RWPE2 (cell line): Measurements from ENCODE around the gene ZNF429.
"Not testable (repeated sequence)": the region's sequence is repeated elsewhere in the genome, so short reads cannot be mapped to it uniquely, and the experiment has no call there.

Source experiments
- ATAC-seq: fragments of 200-7000 bp; cut with Tn5 transposase; 3 replicates; pipeline ENCODE4 v1.9.1; 2021; ENCODE audit warnings: low read depth
- DNase-seq: peaks from one replicate; pipeline ENCODE4 v3.0.0-alpha.2; 2020; ENCODE audit warnings: low spot score
- H3K27ac ChIP-seq: fragments of 450-650 bp; 2 replicates; pipeline ENCODE4 v1.5.1; 2017; ENCODE audit warnings: mild to moderate bottlenecking; ENCODE audit not compliant: poor library complexity, severe bottlenecking
- H3K27me3 ChIP-seq: fragments of 250-450 bp; sonication (Bioruptor Pico); 2 replicates; pipeline ENCODE4 v1.5.1; 2021; ENCODE audit warnings: mild to moderate bottlenecking, moderate library complexity; ENCODE audit not compliant: insufficient read depth, poor library complexity, severe bottlenecking
- H3K36me3 ChIP-seq: fragments of 250-450 bp; sonication (Bioruptor Pico); 2 replicates; pipeline ENCODE4 v1.5.1; 2020; ENCODE audit warnings: low read depth, mild to moderate bottlenecking, moderate library complexity
- H3K4me1 ChIP-seq: fragments of 250-450 bp; sonication (Bioruptor Pico); 2 replicates; pipeline ENCODE4 v1.5.1; 2021; ENCODE audit warnings: mild to moderate bottlenecking, moderate library complexity; ENCODE audit not compliant: insufficient read depth, poor library complexity, severe bottlenecking
- H3K4me3 ChIP-seq: fragments of 250-450 bp; sonication (Bioruptor Pico); 2 replicates; pipeline ENCODE4 v1.5.1; 2021; ENCODE audit warnings: mild to moderate bottlenecking, moderate library complexity; ENCODE audit not compliant: severe bottlenecking
- H3K9me3 ChIP-seq: fragments of 250-450 bp; sonication (Bioruptor Pico); 2 replicates; pipeline ENCODE4 v1.5.1; 2021; ENCODE audit warnings: mild to moderate bottlenecking, moderate library complexity; ENCODE audit not compliant: severe bottlenecking
- TF ChIP-seq, protein P1 (sequence below): fragments of 450-650 bp; IDR thresholded peaks from one replicate; pipeline ENCODE4 v1.5.1; 2017; ENCODE audit warnings: mild to moderate bottlenecking, moderate library complexity; ENCODE audit not compliant: poor library complexity, severe bottlenecking

Gene ZNF429

GRCh38 chr19:21513651-21514050 is 8.2 kb downstream of the ZNF429 start:
- no peaks in the 10 kb centered on the region for H3K4me1 ChIP-seq
- H3K4me3 ChIP-seq: no peak overlapping the region
- peaks cover 7% of the 10 kb centered on the region for H3K9me3 ChIP-seq
- ATAC-seq (no peak), DNase-seq (no peak)
- no peak overlapping the region for H3K27ac ChIP-seq
- TF ChIP-seq, protein P1, sequence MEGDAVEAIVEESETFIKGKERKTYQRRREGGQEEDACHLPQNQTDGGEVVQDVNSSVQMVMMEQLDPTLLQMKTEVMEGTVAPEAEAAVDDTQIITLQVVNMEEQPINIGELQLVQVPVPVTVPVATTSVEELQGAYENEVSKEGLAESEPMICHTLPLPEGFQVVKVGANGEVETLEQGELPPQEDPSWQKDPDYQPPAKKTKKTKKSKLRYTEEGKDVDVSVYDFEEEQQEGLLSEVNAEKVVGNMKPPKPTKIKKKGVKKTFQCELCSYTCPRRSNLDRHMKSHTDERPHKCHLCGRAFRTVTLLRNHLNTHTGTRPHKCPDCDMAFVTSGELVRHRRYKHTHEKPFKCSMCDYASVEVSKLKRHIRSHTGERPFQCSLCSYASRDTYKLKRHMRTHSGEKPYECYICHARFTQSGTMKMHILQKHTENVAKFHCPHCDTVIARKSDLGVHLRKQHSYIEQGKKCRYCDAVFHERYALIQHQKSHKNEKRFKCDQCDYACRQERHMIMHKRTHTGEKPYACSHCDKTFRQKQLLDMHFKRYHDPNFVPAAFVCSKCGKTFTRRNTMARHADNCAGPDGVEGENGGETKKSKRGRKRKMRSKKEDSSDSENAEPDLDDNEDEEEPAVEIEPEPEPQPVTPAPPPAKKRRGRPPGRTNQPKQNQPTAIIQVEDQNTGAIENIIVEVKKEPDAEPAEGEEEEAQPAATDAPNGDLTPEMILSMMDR: no peak
- no peaks in the 10 kb centered on the region for H3K36me3 ChIP-seq
- no peaks in the 10 kb centered on the region for H3K27me3 ChIP-seq

- H3K4me3 ChIP-seq: no peak overlapping the region
- H3K27ac ChIP-seq: no peak overlapping the region
- DNase-seq: no peak
- TF ChIP-seq, protein P1: no peak
- ATAC-seq: no peak
- no peaks in the 10 kb centered on the region for H3K4me1 ChIP-seq
- H3K27me3 ChIP-seq: no peaks in the 10 kb centered on the region
- peaks cover 26% of the 10 kb centered on the region for H3K9me3 ChIP-seq
- no peaks in the 10 kb centered on the region for H3K36me3 ChIP-seq
These were observed 14.1 kb downstream of the ZNF429 start for GRCh38 chr19:21519488-21519887.

- no peaks in the 10 kb centered on the region for H3K36me3 ChIP-seq
- H3K9me3 ChIP-seq: peaks cover 11% of the 10 kb centered on the region
These were observed 27.5 kb downstream of the ZNF429 start for GRCh38 chr19:21532904-21533303.

GRCh38 chr19:21536741-21537290 is 31.4 kb downstream of the ZNF429 start:
- DNase-seq, ATAC-seq, H3K4me1 ChIP-seq, H3K4me3 ChIP-seq, H3K36me3 ChIP-seq, H3K27me3 ChIP-seq, H3K27ac ChIP-seq: not testable (repeated sequence)
- peaks cover 11% of the 10 kb centered on the region for H3K9me3 ChIP-seq

More at GRCh38 chr19:21532904-21533303, 27.5 kb downstream of the ZNF429 start:
- H3K4me1 ChIP-seq: no peaks in the 10 kb centered on the region
- no peaks in the 10 kb centered on the region for H3K27me3 ChIP-seq
- TF ChIP-seq, protein P1: no peak
- DNase-seq: no peak
- H3K27ac ChIP-seq: no peak overlapping the region
- H3K4me3 ChIP-seq: no peak overlapping the region
- ATAC-seq: no peak

DNA sequence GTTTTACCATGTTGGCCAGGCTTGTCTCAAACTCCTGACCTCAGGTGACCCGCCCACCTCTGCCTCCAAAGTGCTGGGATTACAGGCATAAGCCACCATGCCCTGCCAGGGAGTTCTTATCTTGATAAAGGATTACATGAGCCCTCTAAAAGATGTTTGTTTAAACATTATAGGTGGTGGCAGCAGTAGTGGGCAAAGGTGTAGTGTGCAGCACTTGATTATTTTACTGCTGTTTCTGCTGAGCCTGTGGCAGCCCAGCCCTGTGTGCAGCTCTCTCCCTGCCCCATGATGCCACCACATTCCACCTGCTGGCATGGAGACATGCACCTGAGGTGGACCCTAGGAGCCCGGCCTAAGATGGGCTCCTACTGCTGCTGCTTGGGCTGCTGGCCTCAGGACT is 54.0 kb downstream of the ZNF429 start:
- Histone ChIP-seq H3K36me3 (no peaks in the 10 kb centered on the region), H3K27ac (no peak overlapping the region), H3K9me3 (peaks cover 10% of the 10 kb centered on the region), H3K27me3 (no peaks in the 10 kb centered on the region), H3K4me1 (no peaks in the 10 kb centered on the region), H3K4me3 (no peak overlapping the region)
- TF ChIP-seq, protein P1: no peak
- DNase-seq: no peak
- ATAC-seq: no peak
